OCI-LY1 (cell line): Measurements from ENCODE around the gene STK16.
"Not testable (repeated sequence)": the region's sequence is repeated elsewhere in the genome, so short reads cannot be mapped to it uniquely, and the experiment has no call there.

ENCODE experiments used
- EZH2 ChIP-seq: fragments of 200-600 bp; sonication (generic), shearing (Covaris generic); IDR thresholded peaks from 2 replicates; pipeline ENCODE4 v1.8.0; 2017; ENCODE audit warnings: borderline replicate concordance, mixed run types, mild to moderate bottlenecking, antibody characterized with exemption, low read length, moderate library complexity, mixed read lengths
- TF ChIP-seq, protein P1 (sequence below): fragments of 200-600 bp; sonication (generic), shearing (Covaris generic); IDR thresholded peaks from 2 replicates; pipeline ENCODE4 v1.5.1; 2017; ENCODE audit warnings: mild to moderate bottlenecking, antibody characterized with exemption, low read length, moderate library complexity, mixed read lengths

DNA sequence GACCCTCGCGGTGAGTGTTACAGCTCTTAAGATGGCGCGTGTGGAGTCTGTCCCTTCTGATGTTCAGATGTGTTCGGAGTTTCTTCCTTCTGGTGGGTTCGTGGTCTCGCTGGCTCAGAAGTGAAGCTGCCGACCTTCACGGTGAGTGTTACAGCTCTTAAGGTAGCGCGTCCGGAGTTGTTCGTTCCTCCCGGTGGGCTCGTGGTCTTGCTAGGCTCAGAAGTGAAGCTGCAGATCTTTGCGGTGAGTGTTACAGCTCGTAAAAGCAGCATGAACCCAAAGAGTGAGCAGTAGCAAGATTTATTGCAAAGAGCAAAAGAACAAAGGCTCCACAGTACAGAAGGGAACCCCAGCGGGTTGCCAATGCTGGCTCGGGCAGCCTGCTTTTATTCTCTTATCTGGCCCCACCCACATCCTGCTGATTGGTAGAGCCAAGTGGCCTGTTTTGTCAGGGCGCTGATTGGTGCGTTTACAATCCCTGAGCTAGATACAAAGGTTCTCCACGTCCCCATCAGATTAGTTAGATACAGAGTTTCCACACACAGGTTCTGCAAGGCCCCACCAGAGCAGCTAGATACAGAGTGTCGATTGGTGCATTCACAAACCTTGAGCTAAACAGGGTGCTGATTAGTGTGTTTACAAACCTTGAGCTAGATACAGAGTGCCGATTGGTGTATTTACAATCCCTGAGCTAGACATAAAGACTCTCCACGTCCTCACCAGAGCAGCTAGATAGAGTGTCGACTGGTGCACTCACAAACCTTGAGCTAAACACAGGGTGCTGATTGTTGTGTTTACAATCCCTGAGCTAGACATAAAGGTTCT, 44.6 kb upstream of the STK16 start:
- TF ChIP-seq, protein P1, sequence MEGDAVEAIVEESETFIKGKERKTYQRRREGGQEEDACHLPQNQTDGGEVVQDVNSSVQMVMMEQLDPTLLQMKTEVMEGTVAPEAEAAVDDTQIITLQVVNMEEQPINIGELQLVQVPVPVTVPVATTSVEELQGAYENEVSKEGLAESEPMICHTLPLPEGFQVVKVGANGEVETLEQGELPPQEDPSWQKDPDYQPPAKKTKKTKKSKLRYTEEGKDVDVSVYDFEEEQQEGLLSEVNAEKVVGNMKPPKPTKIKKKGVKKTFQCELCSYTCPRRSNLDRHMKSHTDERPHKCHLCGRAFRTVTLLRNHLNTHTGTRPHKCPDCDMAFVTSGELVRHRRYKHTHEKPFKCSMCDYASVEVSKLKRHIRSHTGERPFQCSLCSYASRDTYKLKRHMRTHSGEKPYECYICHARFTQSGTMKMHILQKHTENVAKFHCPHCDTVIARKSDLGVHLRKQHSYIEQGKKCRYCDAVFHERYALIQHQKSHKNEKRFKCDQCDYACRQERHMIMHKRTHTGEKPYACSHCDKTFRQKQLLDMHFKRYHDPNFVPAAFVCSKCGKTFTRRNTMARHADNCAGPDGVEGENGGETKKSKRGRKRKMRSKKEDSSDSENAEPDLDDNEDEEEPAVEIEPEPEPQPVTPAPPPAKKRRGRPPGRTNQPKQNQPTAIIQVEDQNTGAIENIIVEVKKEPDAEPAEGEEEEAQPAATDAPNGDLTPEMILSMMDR, result not testable (repeated sequence)
- TF ChIP-seq EZH2, result not testable (repeated sequence)
